OCI-LY1 (cell line): ENCODE results near the gene TGFB2.

Experiments
- H2AFZ ChIP-seq: fragments of 200-600 bp; sonication (generic), shearing (Covaris generic); 2 replicates; pipeline ENCODE4 v1.6.0; 2014; ENCODE audit warnings: antibody characterized with exemption, mild to moderate bottlenecking, low read length
- H3F3A ChIP-seq: fragments of 200-600 bp; sonication (generic), shearing (Covaris generic); 2 replicates; pipeline ENCODE4 v1.6.0; 2014; ENCODE audit warnings: mild to moderate bottlenecking, antibody characterized with exemption, low read length, moderate library complexity; ENCODE audit not compliant: insufficient read depth
- H3K27ac ChIP-seq: fragments of 200-600 bp; sonication (generic); 2 replicates; pipeline ENCODE4 v1.5.1; 2014; ENCODE audit warnings: low read length, mixed run types, mild to moderate bottlenecking, low read depth; ENCODE audit not compliant: poor library complexity, severe bottlenecking
- H3K27me3 ChIP-seq: fragments of 200-600 bp; sonication (generic); 2 replicates; pipeline ENCODE4 v1.6.0; 2014; ENCODE audit warnings: antibody characterized with exemption, mild to moderate bottlenecking, low read length, moderate library complexity; ENCODE audit not compliant: insufficient read depth
- H3K36me3 ChIP-seq: fragments of 200-600 bp; sonication (generic); 2 replicates; pipeline ENCODE4 v1.6.1; 2014; ENCODE audit warnings: mild to moderate bottlenecking, antibody characterized with exemption, low read length, moderate library complexity, mixed read lengths; ENCODE audit not compliant: insufficient read depth
- H3K4me1 ChIP-seq: fragments of 200-600 bp; sonication (generic); 2 replicates; pipeline ENCODE4 v1.5.1; 2014; ENCODE audit warnings: mild to moderate bottlenecking, low read length, moderate library complexity; ENCODE audit not compliant: insufficient read depth, severe bottlenecking
- H3K4me2 ChIP-seq: fragments of 200-600 bp; sonication (generic), shearing (Covaris generic); 2 replicates; pipeline ENCODE4 v1.6.1; 2014; ENCODE audit warnings: low read length
- H3K4me3 ChIP-seq: fragments of 200-600 bp; sonication (generic); 2 replicates; pipeline ENCODE4 v1.5.1; 2014; ENCODE audit warnings: low read length, low read depth, mild to moderate bottlenecking, mixed read lengths; ENCODE audit not compliant: poor library complexity, severe bottlenecking
- H3K79me2 ChIP-seq: fragments of 200-600 bp; shearing (Covaris generic); 2 replicates; pipeline ENCODE4 v1.6.1; 2016; ENCODE audit warnings: mixed run types, low read length, mixed read lengths; ENCODE audit not compliant: insufficient read depth
- H3K9ac ChIP-seq: fragments of 200-600 bp; sonication (generic), shearing (Covaris generic); 2 replicates; pipeline ENCODE4 v1.6.1; 2014; ENCODE audit warnings: mild to moderate bottlenecking, low read length, mixed read lengths
- H3K9me2 ChIP-seq: fragments of 200-600 bp; sonication (generic), shearing (Covaris generic); 2 replicates; pipeline ENCODE4 v1.6.1; 2014; ENCODE audit warnings: low read depth, mild to moderate bottlenecking, low read length, mixed read lengths
- H3K9me3 ChIP-seq: fragments of 200-600 bp; shearing (Covaris generic); 2 replicates; pipeline ENCODE4 v1.6.1; 2014; ENCODE audit warnings: low read length, mixed read lengths
- H4K20me1 ChIP-seq: fragments of 200-600 bp; sonication (generic), shearing (Covaris generic); 2 replicates; pipeline ENCODE4 v1.6.0; 2016; ENCODE audit warnings: mild to moderate bottlenecking, low read length; ENCODE audit not compliant: insufficient read depth
- CTCF ChIP-seq: fragments of 200-600 bp; sonication (generic), shearing (Covaris generic); IDR thresholded peaks from 2 replicates; pipeline ENCODE4 v1.5.1; 2017; ENCODE audit warnings: mild to moderate bottlenecking, antibody characterized with exemption, low read length, moderate library complexity, mixed read lengths
- EZH2 ChIP-seq: fragments of 200-600 bp; sonication (generic), shearing (Covaris generic); IDR thresholded peaks from 2 replicates; pipeline ENCODE4 v1.8.0; 2017; ENCODE audit warnings: borderline replicate concordance, mixed run types, mild to moderate bottlenecking, antibody characterized with exemption, low read length, moderate library complexity, mixed read lengths

Gene TGFB2

GRCh38 chr1:218459878-218460711 is 115.0 kb downstream of the TGFB2 start:
- Histone ChIP-seq H3K4me3 (no peak overlapping the region), H3K27ac (no peak overlapping the region), H3K79me2 (no peaks in the 10 kb centered on the region), H3K36me3 (no peaks in the 10 kb centered on the region), H3K4me2 (no peak overlapping the region), H3F3A (no peaks in the 10 kb centered on the region), H3K9me2 (no peaks in the 10 kb centered on the region), H3K4me1 (no peaks in the 10 kb centered on the region), H2AFZ (no peak overlapping the region), H3K9ac (no peak overlapping the region), H3K9me3 (no peaks in the 10 kb centered on the region), H3K27me3 (no peaks in the 10 kb centered on the region), H4K20me1 (no peaks in the 10 kb centered on the region)
- TF ChIP-seq CTCF, result no peak

- Histone ChIP-seq H3K9me3 (no peaks in the 10 kb centered on the region), H3K27me3 (no peaks in the 10 kb centered on the region), H3K9me2 (no peaks in the 10 kb centered on the region), H3K36me3 (no peaks in the 10 kb centered on the region), H3K4me1 (no peaks in the 10 kb centered on the region), H3K79me2 (no peaks in the 10 kb centered on the region), H3K27ac (no peak overlapping the region), H3F3A (no peaks in the 10 kb centered on the region), H2AFZ (no peak overlapping the region), H3K4me2 (no peak overlapping the region), H3K9ac (no peak overlapping the region), H3K4me3 (no peak overlapping the region), H4K20me1 (no peaks in the 10 kb centered on the region)
- TF ChIP-seq EZH2, result no peak
- TF ChIP-seq CTCF, result no peak
Observed at GRCh38 chr1:218461351-218461750, 116.2 kb downstream of the TGFB2 start.

GRCh38 chr1:218462116-218462515 is 117.0 kb downstream of the TGFB2 start:
- TF ChIP-seq EZH2 (no peak), CTCF (no peak)

More at GRCh38 chr1:218462116-218462515, 117.0 kb downstream of the TGFB2 start:
- H3K36me3 ChIP-seq, result no peaks in the 10 kb centered on the region
- H3F3A ChIP-seq, result no peaks in the 10 kb centered on the region
- no peaks in the 10 kb centered on the region for H3K9me3 ChIP-seq
- no peak overlapping the region for H2AFZ ChIP-seq
- H3K9me2 ChIP-seq, result no peaks in the 10 kb centered on the region
- H3K4me3 ChIP-seq, result no peak overlapping the region
- no peaks in the 10 kb centered on the region for H4K20me1 ChIP-seq
- no peak overlapping the region for H3K27ac ChIP-seq
- H3K4me1 ChIP-seq, result no peaks in the 10 kb centered on the region
- no peak overlapping the region for H3K9ac ChIP-seq
- no peaks in the 10 kb centered on the region for H3K27me3 ChIP-seq
- no peaks in the 10 kb centered on the region for H3K79me2 ChIP-seq
- no peak overlapping the region for H3K4me2 ChIP-seq
